HG03442 (cell line): Measurements from ENCODE around the gene FOXP1.
A peak's percentile ranks its signal among the peaks of the same experiment; 100 is the strongest.

ENCODE experiments used
- ATAC-seq: cut with Tn5 transposase; IDR thresholded peaks from one replicate; pipeline ENCODE4 v1.9.1; 2021; ENCODE audit warnings: mild to moderate bottlenecking, moderate library complexity; ENCODE audit not compliant: unreplicated experiment

FOXP1 gene

GRCh38 chr3:71228156-71228866 is 355.2 kb downstream of the FOXP1 start:
- ATAC-seq, result no peak

GRCh38 chr3:71227270-71227661 is 356.3 kb downstream of the FOXP1 start:
- ATAC-seq, result no peak

GRCh38 chr3:71226565-71227269 is 356.8 kb downstream of the FOXP1 start:
- peak; percentile 87 for ATAC-seq

GRCh38 chr3:71225951-71226564 is 357.5 kb downstream of the FOXP1 start:
- ATAC-seq, result no peak

GRCh38 chr3:71225002-71225684 is 358.4 kb downstream of the FOXP1 start:
- ATAC-seq, result no peak

GRCh38 chr3:71219744-71220638 is 363.5 kb downstream of the FOXP1 start:
- peak; percentile 99 for ATAC-seq

- ATAC-seq, result no peak
These were observed 365.0 kb downstream of the FOXP1 start for GRCh38 chr3:71218508-71218907.

- no peak for ATAC-seq
These were observed 365.8 kb downstream of the FOXP1 start for GRCh38 chr3:71217640-71218222.

GRCh38 chr3:71215351-71215750 is 368.2 kb downstream of the FOXP1 start:
- no peak for ATAC-seq

- no peak for ATAC-seq
These were observed 368.7 kb downstream of the FOXP1 start for GRCh38 chr3:71214797-71215196.

- no peak for ATAC-seq
These were observed 369.5 kb downstream of the FOXP1 start for GRCh38 chr3:71214016-71214415.

GRCh38 chr3:71211083-71211482 is 372.4 kb downstream of the FOXP1 start:
- no peak for ATAC-seq

- ATAC-seq, result no peak
These were observed 373.1 kb downstream of the FOXP1 start for GRCh38 chr3:71210257-71211007.

GRCh38 chr3:71208211-71209095 is 375.1 kb downstream of the FOXP1 start:
- ATAC-seq, result no peak

GRCh38 chr3:71207632-71208031 is 375.9 kb downstream of the FOXP1 start:
- ATAC-seq, result no peak

GRCh38 chr3:71206305-71207165 is 377.0 kb downstream of the FOXP1 start:
- ATAC-seq, result no peak

- no peak for ATAC-seq
These were observed 379.6 kb downstream of the FOXP1 start for GRCh38 chr3:71203727-71204488.
